Right kidney (tissue), 9 donors: ENCODE data around the gene FHL2.

Experiments
- DNase-seq: peaks from one replicate; pipeline ENCODE4 v3.0.0-alpha.2; 2016
- long read RNA-seq, 8 donors: transcript quantifications; one replicate each; lab custom pipeline, GENCODE V29; 2026

The FHL2 gene, protein sequence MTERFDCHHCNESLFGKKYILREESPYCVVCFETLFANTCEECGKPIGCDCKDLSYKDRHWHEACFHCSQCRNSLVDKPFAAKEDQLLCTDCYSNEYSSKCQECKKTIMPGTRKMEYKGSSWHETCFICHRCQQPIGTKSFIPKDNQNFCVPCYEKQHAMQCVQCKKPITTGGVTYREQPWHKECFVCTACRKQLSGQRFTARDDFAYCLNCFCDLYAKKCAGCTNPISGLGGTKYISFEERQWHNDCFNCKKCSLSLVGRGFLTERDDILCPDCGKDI
- long read RNA-seq, donor 1, transcript FHL2-205 (6 exons, 1,531 nt): major isoform, 10 of 24 reads
- long read RNA-seq, donor 1, transcript FHL2-206 (6 exons, 1,367 nt): minor isoform, 7 of 24 reads
- long read RNA-seq, donor 1, partial matches to known transcripts: 0 of 24 reads
- long read RNA-seq, donor 1, other reads (novel, unspliced or antisense): 0 of 24 reads
- long read RNA-seq, donor 2, transcript FHL2-205 (6 exons, 1,531 nt): major isoform, 9 of 17 reads
- long read RNA-seq, donor 2, partial matches to known transcripts: 0 of 17 reads
- long read RNA-seq, donor 2, other reads (novel, unspliced or antisense): 0 of 17 reads
- long read RNA-seq, donor 3, partial matches to known transcripts: 0 of 5 reads
- long read RNA-seq, donor 3, other reads (novel, unspliced or antisense): 0 of 5 reads
- long read RNA-seq, donor 4, partial matches to known transcripts: 0 of 5 reads
- long read RNA-seq, donor 4, other reads (novel, unspliced or antisense): 0 of 5 reads
- long read RNA-seq, donor 5, partial matches to known transcripts: 0 of 13 reads
- long read RNA-seq, donor 5, other reads (novel, unspliced or antisense): 0 of 13 reads
- long read RNA-seq, donor 6, partial matches to known transcripts: 0 of 5 reads
- long read RNA-seq, donor 6, other reads (novel, unspliced or antisense): 0 of 5 reads
- long read RNA-seq, donor 7, transcript FHL2-205 (6 exons, 1,531 nt): major isoform, 8 of 14 reads
- long read RNA-seq, donor 7, partial matches to known transcripts: 0 of 14 reads
- long read RNA-seq, donor 7, other reads (novel, unspliced or antisense): 0 of 14 reads
- long read RNA-seq, donor 8, partial matches to known transcripts: 0 of 9 reads
- long read RNA-seq, donor 8, other reads (novel, unspliced or antisense): 0 of 9 reads

DNA sequence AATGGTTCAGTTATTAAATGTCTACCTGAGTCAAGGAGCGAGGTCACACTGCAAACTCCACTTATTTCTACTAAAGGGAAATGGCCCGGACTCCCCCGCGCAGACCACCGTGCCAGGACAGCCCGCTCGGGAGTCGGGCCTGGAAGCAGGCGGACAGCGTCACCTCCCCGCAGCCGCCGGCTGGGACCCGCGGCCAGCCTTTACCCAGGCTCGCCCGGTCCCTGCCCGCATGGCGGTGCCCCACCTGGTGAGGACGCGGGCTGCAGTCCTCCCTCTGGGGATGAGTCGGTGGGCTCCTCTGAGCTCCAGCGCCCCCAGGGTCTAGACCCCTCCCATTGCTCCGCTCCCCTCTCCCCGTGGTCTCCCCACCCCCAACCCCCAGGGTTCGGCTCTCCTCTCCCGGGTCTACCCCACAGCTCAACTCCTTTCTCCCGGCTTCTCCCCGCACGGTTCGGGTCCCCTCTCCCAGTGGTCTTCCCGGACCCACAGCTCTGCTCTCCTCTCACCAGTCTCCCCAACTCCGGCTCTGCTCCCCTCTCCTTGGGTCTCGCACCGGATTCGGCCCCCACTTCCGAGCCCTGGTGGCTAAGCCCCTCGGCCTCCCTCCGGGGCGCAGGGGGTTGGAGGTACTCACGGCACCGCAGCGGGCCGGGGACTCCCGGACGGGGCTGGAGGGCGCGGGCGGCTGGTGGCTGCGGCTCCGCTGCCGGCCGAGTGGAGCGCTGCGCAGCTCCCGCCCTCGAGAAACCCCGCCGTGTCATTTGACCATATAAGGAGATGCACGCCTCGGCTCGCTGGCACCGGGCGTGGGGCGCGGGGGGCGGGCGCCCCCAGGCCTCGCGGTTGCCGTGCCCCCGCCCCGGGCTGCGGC, at the start of gene FHL2:
TSS of gene FHL2 (minus strand) at position 716 of the 871 bp plus-strand sequence. CDS start 12,535 bp downstream, outside the sequence.
- DNase-seq: peak; percentile 91

DNA sequence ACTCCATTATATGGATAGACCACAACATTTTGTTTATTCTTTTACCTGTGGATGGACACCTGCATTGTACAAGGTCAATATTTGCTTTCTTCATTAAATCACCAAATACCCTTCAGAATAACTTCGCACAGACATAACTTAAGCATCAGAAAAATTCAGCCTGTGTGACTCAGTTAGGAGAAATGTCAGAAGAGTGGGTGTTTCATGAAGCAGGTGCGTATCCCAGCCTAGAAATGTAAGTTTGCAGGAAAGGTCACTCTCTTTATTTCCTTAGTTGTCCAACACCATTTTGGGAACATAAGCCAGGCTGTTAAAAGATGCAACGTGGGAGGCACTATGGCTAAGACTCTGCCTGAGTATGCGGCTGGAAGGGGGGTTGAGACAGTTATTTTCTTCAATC, 48.6 kb upstream of the FHL2 start:
- DNase-seq: no peak

GRCh38 chr2:105446501-105446900, 47.6 kb upstream of the FHL2 start:
- no peak for DNase-seq

GRCh38 chr2:105445976-105446375, 47.1 kb upstream of the FHL2 start:
- no peak for DNase-seq

GRCh38 chr2:105445498-105445897, 46.6 kb upstream of the FHL2 start:
- no peak for DNase-seq

- DNase-seq: no peak
Measured at GRCh38 chr2:105443617-105444598, 45.1 kb upstream of the FHL2 start.

- DNase-seq: no peak
Measured at GRCh38 chr2:105442721-105443120, 43.9 kb upstream of the FHL2 start.

- DNase-seq: no peak
Measured at GRCh38 chr2:105442056-105442455, 43.2 kb upstream of the FHL2 start.

- no peak for DNase-seq
Measured at GRCh38 chr2:105439141-105439540, 40.3 kb upstream of the FHL2 start.

GRCh38 chr2:105438104-105438929, 39.5 kb upstream of the FHL2 start:
- peak; percentile 47 for DNase-seq

GRCh38 chr2:105437708-105438103, 38.9 kb upstream of the FHL2 start:
- DNase-seq: no peak

DNA sequence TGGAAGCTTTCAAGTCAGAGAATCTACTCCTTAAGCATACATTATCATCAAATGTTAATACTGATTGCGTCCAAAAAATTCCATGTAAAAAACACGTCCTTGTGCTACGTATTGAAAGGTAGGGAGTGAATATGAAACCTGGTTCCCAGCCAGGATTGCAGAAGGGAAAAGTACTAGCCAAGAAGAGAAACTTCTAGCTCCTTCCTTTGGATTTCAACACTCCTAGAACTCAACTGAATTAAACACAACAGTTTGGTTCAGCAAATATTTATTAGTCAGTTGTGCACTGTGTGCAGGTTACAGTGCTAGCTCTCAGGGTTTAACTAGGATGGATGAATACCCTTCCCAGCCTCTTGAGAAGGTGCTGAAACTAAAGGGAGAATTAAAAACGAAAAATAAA, 33.9 kb upstream of the FHL2 start:
- DNase-seq: no peak

- no peak for DNase-seq
Measured at GRCh38 chr2:105432044-105432399, 33.2 kb upstream of the FHL2 start.

GRCh38 chr2:105431367-105432043, 32.7 kb upstream of the FHL2 start:
- no peak for DNase-seq

- DNase-seq: no peak
Measured at GRCh38 chr2:105428387-105429018, 29.7 kb upstream of the FHL2 start.

GRCh38 chr2:105427485-105427884, 28.6 kb upstream of the FHL2 start:
- no peak for DNase-seq

DNA sequence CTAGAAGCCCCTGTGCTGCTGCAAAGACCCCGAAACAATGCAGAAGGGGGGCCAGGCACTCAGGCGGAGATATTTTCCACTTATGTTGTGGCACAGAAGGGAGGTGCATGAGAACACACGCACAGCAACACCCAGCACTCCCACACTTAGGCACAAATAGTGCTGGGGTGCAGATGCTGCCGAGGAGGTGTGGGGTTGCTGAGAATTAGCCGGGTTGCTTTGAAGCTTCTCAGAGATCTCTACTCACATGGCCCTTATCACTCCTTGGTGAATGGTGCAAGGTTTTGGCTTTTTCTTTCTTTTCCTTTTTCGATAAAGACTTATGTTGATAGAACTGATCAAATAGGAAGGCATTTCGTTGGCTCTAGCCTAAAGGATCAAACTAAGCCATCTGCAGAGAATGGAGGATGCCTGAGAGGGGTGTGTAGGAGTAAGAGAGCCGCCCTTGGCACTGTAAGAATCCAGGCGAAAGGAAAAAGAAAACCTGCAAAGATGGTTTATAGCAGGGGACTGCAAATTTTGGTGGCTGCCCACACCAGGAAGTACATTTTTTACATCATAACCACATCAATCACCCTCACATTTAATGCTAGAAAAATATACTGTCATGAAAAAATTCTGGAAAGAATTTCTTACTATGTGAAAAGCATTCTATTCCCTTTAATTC, 27.9 kb upstream of the FHL2 start:
- no peak for DNase-seq
